Suprapubic skin (tissue), 4 donors: ENCODE measurements around the gene KRT78. TPM values are rescaled to one million over a fixed set of nuclear protein-coding genes. Genes with fewer than 3 reads are reported as not detected.

Experiments
- DNase-seq, 2 donors: peaks; one replicate each; pipeline ENCODE4 v3.0.0-alpha.2; 2019; ENCODE audit warnings: low spot score in 2 of 2
- H3K27ac ChIP-seq: fragments of 200-600 bp; sonication (generic); one replicate; pipeline ENCODE4 v1.5.1; 2019
- H3K27me3 ChIP-seq: fragments of 200-600 bp; sonication (generic); one replicate; pipeline ENCODE4 v1.5.1; 2019
- H3K36me3 ChIP-seq: fragments of 200-600 bp; sonication (generic); one replicate; pipeline ENCODE4 v1.5.1; 2019
- H3K4me1 ChIP-seq: fragments of 200-600 bp; sonication (generic); one replicate; pipeline ENCODE4 v1.5.1; 2019
- H3K4me3 ChIP-seq: fragments of 200-600 bp; sonication (generic); one replicate; pipeline ENCODE4 v1.5.1; 2019; ENCODE audit warnings: mild to moderate bottlenecking
- H3K9me3 ChIP-seq: fragments of 200-600 bp; sonication (generic); one replicate; pipeline ENCODE4 v1.5.1; 2019
- CTCF ChIP-seq, 2 donors: fragments of 200-600 bp in 1 of 2; fragments of 450-650 bp in 1 of 2; sonication (generic) in 1 of 2; IDR thresholded peaks; one replicate each; pipeline ENCODE4 v1.5.1; 2016 to 2019; ENCODE audit warnings: antibody characterized with exemption in 2 of 2, mild to moderate bottlenecking in 1 of 2, moderate library complexity in 1 of 2
- EP300 ChIP-seq: sonication (generic); formaldehyde crosslinking; IDR thresholded peaks from one replicate; pipeline ENCODE4 v1.6.1; 2017; ENCODE audit warnings: antibody characterized with exemption
- POLR2A ChIP-seq, 2 donors: fragments of 450-650 bp; IDR thresholded peaks; one replicate each; pipeline ENCODE4 v1.6.1; 2017; ENCODE audit warnings: antibody characterized with exemption in 2 of 2, mild to moderate bottlenecking in 2 of 2, moderate library complexity in 2 of 2
- POLR2AphosphoS5 ChIP-seq, 3 donors: sonication (generic); formaldehyde crosslinking; IDR thresholded peaks; one replicate each; pipeline ENCODE4 v1.6.1; 2017; ENCODE audit warnings: antibody characterized with exemption in 3 of 3
- WGBS: methylation state at CpG from one replicate; pipeline ENCODE4 v1.1.5; 2018; 5-methylcytosine and 5-hydroxymethylcytosine counted together
- total RNA-seq, 4 donors: library from RNA; depleted of rRNA; stranded (reverse); fragments of >200 nt; gene quantifications; one replicate each; pipeline ENCODE4 v1.1.0, GENCODE V29; 2016

KRT78 gene
- total RNA-seq, 4 donors from 2014 or later, result 48.9 to 115 (median 80.0) TPM

GRCh38 chr12:52820521-52820920, 28.3 kb downstream of the KRT78 start:
- H3K27me3 ChIP-seq, result peaks cover 17% of the 10 kb centered on the region
- peaks cover 7% of the 10 kb centered on the region for H3K4me1 ChIP-seq
- H3K9me3 ChIP-seq, result no peaks in the 10 kb centered on the region
- H3K36me3 ChIP-seq, result no peaks in the 10 kb centered on the region
- DNase-seq, result no peak
- no peak overlapping the region for H3K4me3 ChIP-seq
- H3K27ac ChIP-seq, result no peak overlapping the region
- 87% methylated on average over 6 of the region's 6 CpGs for WGBS
- TF ChIP-seq EP300, result no peak
- TF ChIP-seq POLR2A (IDR thresholded peaks at IDR 0.05), result no peak
- no peak for TF ChIP-seq CTCF (IDR thresholded peaks at IDR 0.05)
- TF ChIP-seq POLR2AphosphoS5 (IDR thresholded peaks at IDR 0.05), result no peak

- Histone ChIP-seq H3K9me3 (no peaks in the 10 kb centered on the region), H3K27me3 (peaks cover 17% of the 10 kb centered on the region), H3K27ac (no peak overlapping the region), H3K4me3 (no peak overlapping the region), H3K36me3 (no peaks in the 10 kb centered on the region), H3K4me1 (peaks cover 7% of the 10 kb centered on the region)
- 87% methylated on average over 7 of the region's 7 CpGs for WGBS
- no peak for TF ChIP-seq POLR2AphosphoS5 (IDR thresholded peaks at IDR 0.05)
- no peak for TF ChIP-seq EP300
- TF ChIP-seq POLR2A (IDR thresholded peaks at IDR 0.05), result no peak
- no peak for TF ChIP-seq CTCF (IDR thresholded peaks at IDR 0.05)
- DNase-seq, result no peak
These were observed 28.9 kb downstream of the KRT78 start for GRCh38 chr12:52819731-52820510.

GRCh38 chr12:52818887-52819420, 29.8 kb downstream of the KRT78 start:
- H3K36me3 ChIP-seq, result no peaks in the 10 kb centered on the region
- H3K4me3 ChIP-seq, result no peak overlapping the region
- TF ChIP-seq POLR2A (IDR thresholded peaks at IDR 0.05) (no peak), EP300 (no peak), POLR2AphosphoS5 (IDR thresholded peaks at IDR 0.05) (no peak), CTCF (IDR thresholded peaks at IDR 0.05) (no peak)
- DNase-seq, result no peak
- WGBS, result 68% methylated on average over 7 of the region's 7 CpGs
- H3K27me3 ChIP-seq, result peaks cover 17% of the 10 kb centered on the region
- no peak overlapping the region for H3K27ac ChIP-seq
- H3K4me1 ChIP-seq, result peaks cover 7% of the 10 kb centered on the region
- no peaks in the 10 kb centered on the region for H3K9me3 ChIP-seq

GRCh38 chr12:52818388-52818787, 30.4 kb downstream of the KRT78 start:
- Histone ChIP-seq H3K27me3 (peaks cover 17% of the 10 kb centered on the region), H3K36me3 (no peaks in the 10 kb centered on the region), H3K4me1 (peaks cover 7% of the 10 kb centered on the region), H3K9me3 (no peaks in the 10 kb centered on the region), H3K27ac (no peak overlapping the region), H3K4me3 (no peak overlapping the region)
- no peak for DNase-seq
- 40% methylated on average over 6 of the region's 7 CpGs for WGBS
- TF ChIP-seq POLR2AphosphoS5 (IDR thresholded peaks at IDR 0.05) (no peak), CTCF (IDR thresholded peaks at IDR 0.05) (no peak), POLR2A (IDR thresholded peaks at IDR 0.05) (no peak), EP300 (no peak)

GRCh38 chr12:52817699-52818238, 31.0 kb downstream of the KRT78 start:
- Histone ChIP-seq H3K4me3 (no peak overlapping the region), H3K27me3 (peaks cover 17% of the 10 kb centered on the region), H3K27ac (no peak overlapping the region), H3K9me3 (no peaks in the 10 kb centered on the region), H3K36me3 (no peaks in the 10 kb centered on the region), H3K4me1 (peaks cover 7% of the 10 kb centered on the region)
- WGBS, result 85% methylated on average over 2 of the region's 2 CpGs
- no peak for DNase-seq
- no peak for TF ChIP-seq EP300
- no peak for TF ChIP-seq CTCF (IDR thresholded peaks at IDR 0.05)
- no peak for TF ChIP-seq POLR2A (IDR thresholded peaks at IDR 0.05)
- no peak for TF ChIP-seq POLR2AphosphoS5 (IDR thresholded peaks at IDR 0.05)
